Measurements from ENCODE around the gene CREB3L2. TPM values are rescaled to one million over a fixed set of nuclear protein-coding genes. Genes with fewer than 3 reads are reported as not detected.

Gene CREB3L2
- total RNA-seq, 1 experiment from 2014 or later: 18.1 TPM

- Histone ChIP-seq H3K4me1 (ENCODE audit: insufficient read depth, low read length) (peaks cover 57% of the 10 kb centered on the region), H4K20me1 (ENCODE audit: low read length) (no peaks in the 10 kb centered on the region), H2AFZ (ENCODE audit: low read length) (no peak overlapping the region), H3K27me3 (ENCODE audit: low read length) (no peaks in the 10 kb centered on the region), H3F3A (ENCODE audit: low read length, unreplicated experiment) (no peaks in the 10 kb centered on the region), H3K9ac (ENCODE audit: low read length) (no peak overlapping the region), H3K79me2 (ENCODE audit: low read length) (peaks cover 11% of the 10 kb centered on the region; the same call in 1 of the 2 replicates), H3K27ac (ENCODE audit: low read length) (no peak overlapping the region), H3K9me3 (ENCODE audit: low read length) (no peaks in the 10 kb centered on the region), H3K4me3 (ENCODE audit: low read length) (no peak overlapping the region), H3K4me2 (ENCODE audit: low read length) (no peak overlapping the region), H3K9me2 (replicated peaks; ENCODE audit: low read length) (no peaks in the 10 kb centered on the region), H3K36me3 (ENCODE audit: low read depth, low read length) (no peaks in the 10 kb centered on the region)
- BruUV-seq (replicated peaks): no TSS peak
- TF ChIP-seq CTCF (conservative IDR thresholded peaks at IDR 0.05; ENCODE audit: low read depth, low read length) (no peak), EZH2phosphoT487 (IDR thresholded peaks at IDR 0.05; ENCODE audit: borderline replicate concordance, low read length) (no peak), EZH2 (IDR thresholded peaks at IDR 0.05; ENCODE audit: low read length, unreplicated experiment) (no peak)
- POLR2A ChIA-PET (ENCODE audit: unreplicated experiment): no interaction called here
- DNase-seq (no peak), ATAC-seq (no peak)
- CTCF ChIA-PET: no interaction called here
- intact Hi-C loops (cut with micrococcal nuclease): no loop called here
Measured at GRCh38 chr7:137950263-137950621, 51.6 kb downstream of the CREB3L2 start.

- Histone ChIP-seq H3K79me2 (ENCODE audit: low read length) (peaks cover 11% of the 10 kb centered on the region; the same call in 1 of the 2 replicates), H3K27ac (ENCODE audit: low read length) (no peak overlapping the region), H3K9me3 (ENCODE audit: low read length) (no peaks in the 10 kb centered on the region), H3K4me1 (ENCODE audit: insufficient read depth, low read length) (peaks cover 52% of the 10 kb centered on the region), H3F3A (ENCODE audit: low read length, unreplicated experiment) (no peaks in the 10 kb centered on the region), H3K36me3 (ENCODE audit: low read depth, low read length) (no peaks in the 10 kb centered on the region), H4K20me1 (ENCODE audit: low read length) (no peaks in the 10 kb centered on the region), H3K4me3 (ENCODE audit: low read length) (no peak overlapping the region), H3K9ac (ENCODE audit: low read length) (no peak overlapping the region), H2AFZ (ENCODE audit: low read length) (no peak overlapping the region), H3K9me2 (replicated peaks; ENCODE audit: low read length) (no peaks in the 10 kb centered on the region), H3K4me2 (ENCODE audit: low read length) (no peak overlapping the region), H3K27me3 (ENCODE audit: low read length) (no peaks in the 10 kb centered on the region)
- CTCF ChIA-PET: no interaction called here
- TF ChIP-seq CTCF (conservative IDR thresholded peaks at IDR 0.05; ENCODE audit: low read depth, low read length) (no peak), EZH2 (IDR thresholded peaks at IDR 0.05; ENCODE audit: low read length, unreplicated experiment) (no peak), EZH2phosphoT487 (IDR thresholded peaks at IDR 0.05; ENCODE audit: borderline replicate concordance, low read length) (no peak)
- intact Hi-C loops (cut with micrococcal nuclease): no loop called here
- ATAC-seq: no peak
- POLR2A ChIA-PET (ENCODE audit: unreplicated experiment): no interaction called here
- DNase-seq: no peak
- no TSS peak for BruUV-seq (replicated peaks)
Measured at GRCh38 chr7:137949416-137950262, 52.2 kb downstream of the CREB3L2 start.

GRCh38 chr7:137948845-137949330 is 53.0 kb downstream of the CREB3L2 start:
- ATAC-seq (peak; percentile 1; the same call in 1 of the 2 replicates), DNase-seq (no peak)
- no peaks in the 10 kb centered on the region for H3F3A ChIP-seq (ENCODE audit: low read length, unreplicated experiment)
- H2AFZ ChIP-seq (ENCODE audit: low read length): no peak overlapping the region
- no peak for TF ChIP-seq EZH2 (IDR thresholded peaks at IDR 0.05; ENCODE audit: low read length, unreplicated experiment)
- no peak for TF ChIP-seq EZH2phosphoT487 (IDR thresholded peaks at IDR 0.05; ENCODE audit: borderline replicate concordance, low read length)
- H3K4me2 ChIP-seq (ENCODE audit: low read length): peak overlapping the region; percentile 62
- H3K36me3 ChIP-seq (ENCODE audit: low read depth, low read length): no peaks in the 10 kb centered on the region
- H3K27me3 ChIP-seq (ENCODE audit: low read length): no peaks in the 10 kb centered on the region
- intact Hi-C loops (cut with micrococcal nuclease): loop anchor here (1.0 kb wide), 1 partner anchor 53 kb away; the partner anchor contains the start of gene CREB3L2
- H3K79me2 ChIP-seq (ENCODE audit: low read length): peaks cover 11% of the 10 kb centered on the region; the same call in 1 of the 2 replicates
- no TSS peak for BruUV-seq (replicated peaks)
- POLR2A ChIA-PET (ENCODE audit: unreplicated experiment): no interaction called here
- no peak overlapping the region for H3K9ac ChIP-seq (ENCODE audit: low read length)
- H3K4me3 ChIP-seq (ENCODE audit: low read length): no peak overlapping the region
- no peaks in the 10 kb centered on the region for H3K9me3 ChIP-seq (ENCODE audit: low read length)
- H3K9me2 ChIP-seq (replicated peaks; ENCODE audit: low read length): no peaks in the 10 kb centered on the region
- CTCF ChIA-PET: no interaction called here
- no peaks in the 10 kb centered on the region for H4K20me1 ChIP-seq (ENCODE audit: low read length)
- H3K27ac ChIP-seq (ENCODE audit: low read length): peak overlapping the region; percentile 51
- H3K4me1 ChIP-seq (ENCODE audit: insufficient read depth, low read length): peaks cover 44% of the 10 kb centered on the region

Measured in PC-3 (cell line).